Mesenchymal stem cell (in vitro differentiated cells and primary cell): ENCODE measurements around the gene CT55.

ENCODE experiments used
- DNase-seq: peaks from one replicate; pipeline ENCODE4 v3.0.0-alpha.2; 2013
- H2AFZ ChIP-seq: one replicate; pipeline ENCODE4 v1.6.1; 2013; ENCODE audit warnings: low read depth, mild to moderate bottlenecking, control low read depth, inconsistent platforms, low read length, moderate library complexity
- H2AK5ac ChIP-seq: 2 replicates; pipeline ENCODE4 v1.6.1; 2013; ENCODE audit warnings: low read length, moderate library complexity, mild to moderate bottlenecking, inconsistent platforms; ENCODE audit not compliant: severe bottlenecking
- H2BK120ac ChIP-seq: one replicate; pipeline ENCODE4 v1.6.1; 2013; ENCODE audit warnings: low read depth, mild to moderate bottlenecking, inconsistent platforms, low read length, moderate library complexity
- H2BK12ac ChIP-seq, 2 experiments: one replicate each; pipeline ENCODE4 v1.6.1; 2013; ENCODE audit warnings: inconsistent platforms in 2 of 2, low read length in 2 of 2, mild to moderate bottlenecking in 2 of 2, moderate library complexity in 2 of 2, control low read depth in 1 of 2
- H2BK15ac ChIP-seq: one replicate; pipeline ENCODE4 v1.6.1; 2013; ENCODE audit warnings: mild to moderate bottlenecking, low read depth, inconsistent platforms; ENCODE audit not compliant: poor library complexity, severe bottlenecking
- H2BK5ac ChIP-seq: 2 replicates; pipeline ENCODE4 v1.6.1; 2013; ENCODE audit warnings: low read depth, mild to moderate bottlenecking, low read length, control low read depth, inconsistent platforms; ENCODE audit not compliant: poor library complexity, severe bottlenecking
- H3K14ac ChIP-seq, 2 experiments: one replicate each; pipeline ENCODE4 v1.6.1; 2013; ENCODE audit warnings: inconsistent platforms in 2 of 2, low read length in 2 of 2, control low read depth in 1 of 2, mild to moderate bottlenecking in 1 of 2, moderate library complexity in 1 of 2
- H3K18ac ChIP-seq, 2 experiments: one replicate each; pipeline ENCODE4 v1.6.1; 2013; ENCODE audit warnings: inconsistent platforms in 2 of 2, low read length in 2 of 2, control low read depth in 1 of 2, low read depth in 1 of 2, mild to moderate bottlenecking in 1 of 2
- H3K23ac ChIP-seq, 2 experiments: one replicate each; pipeline ENCODE4 v1.6.1; 2013; ENCODE audit warnings: inconsistent platforms in 2 of 2, low read length in 2 of 2, mild to moderate bottlenecking in 2 of 2, moderate library complexity in 2 of 2, control low read depth in 1 of 2
- H3K27ac ChIP-seq: 2 replicates; pipeline ENCODE4 v1.5.1; 2013; ENCODE audit warnings: mild to moderate bottlenecking, moderate library complexity, low read length, control low read depth, inconsistent platforms; ENCODE audit not compliant: poor library complexity, severe bottlenecking
- H3K27me3 ChIP-seq, 2 experiments: 2 replicates each; pipeline versions ENCODE4 v1.6.1 to v1.7.0; 2013; ENCODE audit warnings: low read length in 2 of 2, mild to moderate bottlenecking in 2 of 2, moderate library complexity in 2 of 2, control low read depth in 1 of 2, inconsistent platforms in 1 of 2; ENCODE audit not compliant: control insufficient read depth in 1 of 2, insufficient read depth in 1 of 2
- H3K36me3 ChIP-seq, 2 experiments: 2 replicates each; pipeline versions ENCODE4 v1.6.1 to v1.7.0; 2013; ENCODE audit warnings: low read length in 2 of 2, control low read depth in 1 of 2, inconsistent platforms in 1 of 2, low read depth in 1 of 2, mild to moderate bottlenecking in 1 of 2; ENCODE audit not compliant: insufficient read depth in 2 of 2, control insufficient read depth in 1 of 2
- H3K4ac ChIP-seq, 2 experiments: one replicate each; pipeline ENCODE4 v1.6.1; 2013; ENCODE audit warnings: inconsistent platforms in 2 of 2, low read length in 2 of 2, mild to moderate bottlenecking in 2 of 2, moderate library complexity in 2 of 2, control low read depth in 1 of 2, low read depth in 1 of 2
- H3K4me1 ChIP-seq: 2 replicates; pipeline ENCODE4 v1.6.1; 2013; ENCODE audit warnings: low read depth, low read length, control low read depth; ENCODE audit not compliant: control insufficient read depth, insufficient read depth
- H3K4me2 ChIP-seq: 2 replicates; pipeline ENCODE4 v1.6.1; 2013; ENCODE audit warnings: low read length, mild to moderate bottlenecking, inconsistent platforms; ENCODE audit not compliant: poor library complexity, severe bottlenecking
- H3K4me3 ChIP-seq, 2 experiments: 2 replicates each; pipeline versions ENCODE4 v1.5.1 to v1.7.0; 2013; ENCODE audit warnings: low read length in 2 of 2, mild to moderate bottlenecking in 2 of 2, control low read depth in 1 of 2, low read depth in 1 of 2; ENCODE audit not compliant: insufficient read depth in 1 of 2
- H3K79me1 ChIP-seq: replicated peaks from 2 replicates; pipeline ENCODE4 v1.6.1; 2013; ENCODE audit warnings: mild to moderate bottlenecking, control low read depth, low read length, inconsistent platforms; ENCODE audit not compliant: poor library complexity, severe bottlenecking
- H3K9ac ChIP-seq: 2 replicates; pipeline ENCODE4 v1.7.0; 2013; ENCODE audit warnings: mild to moderate bottlenecking, low read length, moderate library complexity
- H3K9me3 ChIP-seq: 2 replicates; pipeline ENCODE4 v1.7.0; 2013; ENCODE audit warnings: mild to moderate bottlenecking, low read length; ENCODE audit not compliant: control insufficient read depth
- H4K8ac ChIP-seq: one replicate; pipeline ENCODE4 v1.6.1; 2013; ENCODE audit warnings: inconsistent platforms, mild to moderate bottlenecking, low read length, moderate library complexity
- H4K91ac ChIP-seq: one replicate; pipeline ENCODE4 v1.6.1; 2013; ENCODE audit warnings: mild to moderate bottlenecking, low read length, inconsistent platforms
- WGBS: methylation state at CpG from one replicate; pipeline ENCODE4 v1.1.7; 2013; ENCODE audit warnings: mixed read lengths; 5-methylcytosine and 5-hydroxymethylcytosine counted together

The CT55 gene

GRCh38 chrX:135194684-135195083 is 23.5 kb upstream of the CT55 start:
- Histone ChIP-seq H3K9me3 (no peaks in the 10 kb centered on the region), H2BK5ac (no peak overlapping the region), H2BK120ac (no peak overlapping the region), H4K8ac (no peak overlapping the region), H3K27ac (no peak overlapping the region), H3K27me3 (peaks cover 0 to 21% of the 10 kb centered on the region in 2 experiments), H3K79me1 (no peaks in the 10 kb centered on the region), H2AK5ac (no peak overlapping the region), H3K9ac (no peak overlapping the region), H3K4me3 (no peak overlapping the region), H2BK15ac (no peak overlapping the region), H3K18ac (no peak overlapping the region), H2AFZ (no peak overlapping the region), H3K36me3 (no peaks in the 10 kb centered on the region), H3K14ac (no peak overlapping the region), H2BK12ac (no peak overlapping the region), H3K4me2 (no peak overlapping the region), H3K23ac (no peak overlapping the region), H3K4ac (no peak overlapping the region), H4K91ac (no peak overlapping the region), H3K4me1 (no peaks in the 10 kb centered on the region)
- WGBS, result 91% methylated on average over 16 of the region's 16 CpGs
- DNase-seq, result no peak

GRCh38 chrX:135193740-135194139 is 22.5 kb upstream of the CT55 start:
- Histone ChIP-seq H3K36me3 (no peaks in the 10 kb centered on the region), H3K14ac (no peak overlapping the region), H2BK120ac (no peak overlapping the region), H3K4ac (no peak overlapping the region), H3K9me3 (no peaks in the 10 kb centered on the region), H3K4me3 (no peak overlapping the region), H3K27ac (no peak overlapping the region), H2AFZ (no peak overlapping the region), H3K79me1 (no peaks in the 10 kb centered on the region), H3K4me1 (no peaks in the 10 kb centered on the region), H2AK5ac (no peak overlapping the region), H4K8ac (no peak overlapping the region), H2BK15ac (no peak overlapping the region), H2BK12ac (no peak overlapping the region), H3K27me3 (peaks cover 0 to 18% of the 10 kb centered on the region in 2 experiments), H2BK5ac (no peak overlapping the region), H3K4me2 (no peak overlapping the region), H3K18ac (no peak overlapping the region), H3K23ac (no peak overlapping the region), H4K91ac (no peak overlapping the region), H3K9ac (no peak overlapping the region)
- no peak for DNase-seq
- WGBS, result 90% methylated on average over 6 of the region's 6 CpGs

GRCh38 chrX:135191838-135192237 is 20.6 kb upstream of the CT55 start:
- H3K23ac ChIP-seq, result no peak overlapping the region
- no peak overlapping the region for H3K18ac ChIP-seq
- H3K4me3 ChIP-seq, result no peak overlapping the region
- no peaks in the 10 kb centered on the region for H3K36me3 ChIP-seq
- no peak for DNase-seq
- no peak overlapping the region for H3K4me2 ChIP-seq
- H2BK15ac ChIP-seq, result no peak overlapping the region
- H3K9ac ChIP-seq, result no peak overlapping the region
- H3K4me1 ChIP-seq, result no peaks in the 10 kb centered on the region
- H3K79me1 ChIP-seq, result no peaks in the 10 kb centered on the region
- H3K9me3 ChIP-seq, result no peaks in the 10 kb centered on the region
- H2BK12ac ChIP-seq, result no peak overlapping the region
- peaks cover 0 to 18% of the 10 kb centered on the region in 2 experiments for H3K27me3 ChIP-seq
- no peak overlapping the region for H2AK5ac ChIP-seq
- no peak overlapping the region for H4K8ac ChIP-seq
- no CpG with 5 or more reads among the region's 3 CpGs for WGBS
- no peak overlapping the region for H2BK5ac ChIP-seq
- no peak overlapping the region for H2AFZ ChIP-seq
- no peak overlapping the region for H3K14ac ChIP-seq
- no peak overlapping the region for H3K4ac ChIP-seq
- H3K27ac ChIP-seq, result no peak overlapping the region
- no peak overlapping the region for H2BK120ac ChIP-seq
- H4K91ac ChIP-seq, result no peak overlapping the region

GRCh38 chrX:135185795-135186443 is 14.7 kb upstream of the CT55 start:
- H3K4me1 ChIP-seq, result no peaks in the 10 kb centered on the region
- H2BK120ac ChIP-seq, result no peak overlapping the region
- no peak overlapping the region for H3K4me3 ChIP-seq
- no peak overlapping the region for H2AFZ ChIP-seq
- peak; percentile 43 for DNase-seq
- H3K23ac ChIP-seq, result no peak overlapping the region
- no peaks in the 10 kb centered on the region for H3K79me1 ChIP-seq
- H4K8ac ChIP-seq, result no peak overlapping the region
- no peak overlapping the region for H3K27ac ChIP-seq
- no peaks in the 10 kb centered on the region for H3K36me3 ChIP-seq
- peaks cover 0 to 32% of the 10 kb centered on the region in 2 experiments for H3K27me3 ChIP-seq
- H2AK5ac ChIP-seq, result no peak overlapping the region
- H2BK12ac ChIP-seq, result no peak overlapping the region
- WGBS, result 54% methylated on average over 7 of the region's 8 CpGs
- no peak overlapping the region for H3K18ac ChIP-seq
- H4K91ac ChIP-seq, result no peak overlapping the region
- H3K9ac ChIP-seq, result no peak overlapping the region
- no peak overlapping the region for H2BK15ac ChIP-seq
- no peak overlapping the region for H3K4me2 ChIP-seq
- no peaks in the 10 kb centered on the region for H3K9me3 ChIP-seq
- H3K14ac ChIP-seq, result no peak overlapping the region
- no peak overlapping the region for H2BK5ac ChIP-seq
- H3K4ac ChIP-seq, result no peak overlapping the region
